ENCODE results near the gene SH2D3C. TPM values are rescaled to one million over a fixed set of nuclear protein-coding genes. Genes with fewer than 3 reads are reported as not detected.

Gene SH2D3C
- total RNA-seq, 4 donors from 2014 or later = 6.8 to 23.0 (median 8.4) TPM

- TF ChIP-seq, protein P1, sequence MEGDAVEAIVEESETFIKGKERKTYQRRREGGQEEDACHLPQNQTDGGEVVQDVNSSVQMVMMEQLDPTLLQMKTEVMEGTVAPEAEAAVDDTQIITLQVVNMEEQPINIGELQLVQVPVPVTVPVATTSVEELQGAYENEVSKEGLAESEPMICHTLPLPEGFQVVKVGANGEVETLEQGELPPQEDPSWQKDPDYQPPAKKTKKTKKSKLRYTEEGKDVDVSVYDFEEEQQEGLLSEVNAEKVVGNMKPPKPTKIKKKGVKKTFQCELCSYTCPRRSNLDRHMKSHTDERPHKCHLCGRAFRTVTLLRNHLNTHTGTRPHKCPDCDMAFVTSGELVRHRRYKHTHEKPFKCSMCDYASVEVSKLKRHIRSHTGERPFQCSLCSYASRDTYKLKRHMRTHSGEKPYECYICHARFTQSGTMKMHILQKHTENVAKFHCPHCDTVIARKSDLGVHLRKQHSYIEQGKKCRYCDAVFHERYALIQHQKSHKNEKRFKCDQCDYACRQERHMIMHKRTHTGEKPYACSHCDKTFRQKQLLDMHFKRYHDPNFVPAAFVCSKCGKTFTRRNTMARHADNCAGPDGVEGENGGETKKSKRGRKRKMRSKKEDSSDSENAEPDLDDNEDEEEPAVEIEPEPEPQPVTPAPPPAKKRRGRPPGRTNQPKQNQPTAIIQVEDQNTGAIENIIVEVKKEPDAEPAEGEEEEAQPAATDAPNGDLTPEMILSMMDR (IDR thresholded peaks at IDR 0.05; ENCODE audit: low read depth) = no peak
These were observed 44.9 kb downstream of the SH2D3C start for GRCh38 chr9:127733614-127734013.

- TF ChIP-seq, protein P1 (IDR thresholded peaks at IDR 0.05; ENCODE audit: low read depth) = no peak
These were observed 46.0 kb downstream of the SH2D3C start for GRCh38 chr9:127732444-127732843.

- TF ChIP-seq, protein P1 (IDR thresholded peaks at IDR 0.05; ENCODE audit: low read depth) = no peak
These were observed 46.5 kb downstream of the SH2D3C start for GRCh38 chr9:127731938-127732337.

DNA sequence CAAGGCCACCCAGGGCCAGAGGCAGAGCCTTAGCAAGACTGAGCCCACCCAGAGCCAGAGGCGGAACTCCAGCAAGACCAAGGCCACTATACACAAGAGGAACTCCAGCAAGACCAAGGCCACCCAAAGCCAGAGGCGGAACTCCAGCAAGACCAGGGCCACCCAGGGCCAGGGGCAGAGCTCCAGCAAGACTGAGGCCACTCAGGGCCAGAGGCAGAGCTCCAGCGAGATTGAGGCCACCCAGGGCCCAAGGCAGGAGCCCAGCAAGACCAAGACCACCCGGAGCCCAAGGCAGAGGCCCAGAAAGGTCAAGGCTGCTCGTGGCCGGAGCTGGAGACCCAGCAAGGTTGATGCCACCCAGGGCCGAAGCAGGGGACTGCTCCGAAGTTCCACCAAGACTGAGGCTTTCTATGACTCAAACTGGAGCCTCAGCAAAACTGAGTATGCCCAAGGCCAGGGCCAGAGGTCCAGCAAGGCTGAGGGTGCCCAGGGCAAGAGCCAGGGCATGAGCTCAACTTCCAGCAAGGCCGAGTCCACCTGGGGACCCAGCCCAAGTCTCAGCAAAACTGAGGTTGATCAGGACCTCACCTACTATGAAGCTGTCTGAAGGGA, 47.6 kb downstream of the SH2D3C start:
- TF ChIP-seq, protein P1 (IDR thresholded peaks at IDR 0.05; ENCODE audit: low read depth) = no peak

DNA sequence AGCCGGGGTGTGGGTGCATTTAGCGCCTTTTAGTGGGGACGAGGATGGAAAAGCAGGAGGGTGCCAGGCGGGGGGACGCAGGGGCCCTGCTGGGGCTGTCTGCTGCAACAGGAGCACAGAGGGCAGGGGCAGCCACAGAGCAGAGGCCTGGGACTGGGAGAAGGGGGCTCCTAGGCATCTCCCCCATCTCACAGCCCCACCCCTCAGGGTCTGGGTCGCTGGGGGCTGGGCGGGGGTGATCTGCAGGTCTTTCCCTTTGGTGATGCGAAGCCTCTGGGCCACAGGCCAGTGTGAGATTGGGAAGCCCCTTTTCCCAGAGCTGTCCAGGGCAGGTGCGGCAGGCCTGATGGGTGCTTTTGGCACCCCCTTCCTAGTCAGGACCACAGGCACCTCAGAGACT, 48.2 kb downstream of the SH2D3C start:
- TF ChIP-seq, protein P1 (IDR thresholded peaks at IDR 0.05; ENCODE audit: low read depth) = no peak

GRCh38 chr9:127729522-127730256, 48.8 kb downstream of the SH2D3C start:
- TF ChIP-seq, protein P1 (IDR thresholded peaks at IDR 0.05; ENCODE audit: low read depth) = no peak

DNA sequence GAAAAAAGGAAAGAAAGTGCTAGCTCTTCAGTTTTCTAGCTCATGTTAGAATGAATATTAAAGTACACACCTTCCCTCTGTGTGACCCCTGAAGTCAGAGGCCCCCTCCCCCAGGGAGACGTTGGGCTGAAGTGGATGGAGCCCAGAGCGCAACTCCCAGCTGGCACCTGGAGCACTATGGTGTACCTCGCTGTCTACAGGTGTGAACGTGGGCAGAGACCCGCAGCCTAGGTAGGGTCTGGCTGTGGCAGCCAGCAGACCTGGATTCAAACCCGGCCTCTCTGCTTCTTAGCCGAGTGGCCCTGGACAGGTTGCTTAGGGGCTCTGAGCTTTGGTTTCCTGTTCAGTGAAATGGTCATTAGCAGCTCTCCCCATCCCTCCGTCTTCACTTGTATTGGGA, 49.7 kb downstream of the SH2D3C start:
- TF ChIP-seq, protein P1 (IDR thresholded peaks at IDR 0.05; ENCODE audit: low read depth) = no peak
